WI38 (cell line): ENCODE results near the gene SMLR1.

Source experiments
- H3K4me3 ChIP-seq: 2 replicates; pipeline ENCODE4 v1.5.1; 2011; ENCODE audit warnings: low read depth, mild to moderate bottlenecking, control low read depth, low read length
- CTCF ChIP-seq: IDR thresholded peaks from 2 replicates; pipeline ENCODE4 v1.5.1; 2012; ENCODE audit warnings: low read depth, mild to moderate bottlenecking, control low read depth, low read length

Gene SMLR1

GRCh38 chr6:130873746-130874145 lies 46.5 kb downstream of the SMLR1 start:
- H3K4me3 ChIP-seq = no peak overlapping the region
- no peak for TF ChIP-seq CTCF

GRCh38 chr6:130879826-130880225 lies 52.6 kb downstream of the SMLR1 start:
- H3K4me3 ChIP-seq = no peak overlapping the region

GRCh38 chr6:130882370-130882769 lies 55.2 kb downstream of the SMLR1 start:
- no peak overlapping the region for H3K4me3 ChIP-seq
- no peak for TF ChIP-seq CTCF

More at GRCh38 chr6:130879826-130880225, 52.6 kb downstream of the SMLR1 start:
- no peak for TF ChIP-seq CTCF

GRCh38 chr6:130885392-130886192 lies 58.4 kb downstream of the SMLR1 start:
- TF ChIP-seq CTCF = peak; percentile 52
- H3K4me3 ChIP-seq = no peak overlapping the region
